Measurements from ENCODE around the gene NAP1L4. TPM values are rescaled to one million over a fixed set of nuclear protein-coding genes. Genes with fewer than 3 reads are reported as not detected.

NAP1L4 gene
- total RNA-seq, 1 experiment from 2014 or later: 144 TPM

GRCh38 chr11:2928605-2929530 lies 63.3 kb downstream of the NAP1L4 start, which contains the start of gene PHLDA2 (continued):
- no peak for TF ChIP-seq REST (IDR thresholded peaks at IDR 0.05; ENCODE audit: low read depth)
- TF ChIP-seq CTCF (IDR thresholded peaks at IDR 0.05 in 2 of 3, conservative IDR thresholded peaks at IDR 0.05 in 1 of 3; ENCODE audit: borderline replicate concordance in 1 of 3, insufficient read depth in 1 of 3, low read depth in 2 of 3, low read length in 2 of 3): no peak
- no peak for TF ChIP-seq ATF3 (IDR thresholded peaks at IDR 0.05)
- 0 out of 2 replicates have a peak, but pooled peaks have one; percentile 23 for TF ChIP-seq ZFX (IDR thresholded peaks at IDR 0.05)
- no peak for TF ChIP-seq FOSL1 (IDR thresholded peaks at IDR 0.05; ENCODE audit: low read depth)
- TF ChIP-seq EZH2 (IDR thresholded peaks at IDR 0.05): no peak
- no peak for TF ChIP-seq SP1 (IDR thresholded peaks at IDR 0.05; ENCODE audit: low read depth)
- TF ChIP-seq ZBTB33 (IDR thresholded peaks at IDR 0.05; ENCODE audit: extremely low read depth, insufficient replicate concordance, low read length): no peak
- TF ChIP-seq SRF (IDR thresholded peaks at IDR 0.05; ENCODE audit: low read depth): no peak
- no peak for TF ChIP-seq CBX3 (IDR thresholded peaks at IDR 0.05; ENCODE audit: low read depth)
- TF ChIP-seq JUND (IDR thresholded peaks at IDR 0.05): no peak

All from HCT116 (cell line).